Measurements from ENCODE around the gene ZNF225. TPM values are rescaled to one million over a fixed set of nuclear protein-coding genes. Genes with fewer than 3 reads are reported as not detected.

ZNF225 gene
- total and polyA plus RNA-seq, 9 of the 15 experiments (the other 6 are each of a cell fraction or from before 2014, with no cell fraction given): 1.4 to 4.2 (median 2.2) TPM

GRCh38 chr19:44092108-44092507 is 21.1 kb upstream of the ZNF225 start:
- Histone ChIP-seq H4K20me1 (replicated peaks; ENCODE audit: control insufficient read depth, insufficient read depth, low read length) (no peaks in the 10 kb centered on the region), H3K79me2 (ENCODE audit: control insufficient read depth, insufficient read depth, low read length) (peaks cover 12% of the 10 kb centered on the region), H3K9me1 (ENCODE audit: control insufficient read depth, insufficient read depth, low read length) (no peaks in the 10 kb centered on the region), H3K4me2 (ENCODE audit: insufficient read depth, low read length) (no peak overlapping the region), H2AFZ (ENCODE audit: low read depth, low read length) (no peak overlapping the region), H3K36me3 (ENCODE audit: control insufficient read depth, insufficient read depth, low read length) (0 out of 3 replicates have a peak, but pooled peaks cover under 1% of the 10 kb centered on the region), H3K4me3 (no peak overlapping the region), H3K27me3 (ENCODE audit: control insufficient read depth in 2 of 2, insufficient read depth in 2 of 2, low read length in 2 of 2) (no peaks in the 10 kb centered on the region), H3K9me3 (replicated peaks; ENCODE audit: control insufficient read depth, insufficient read depth, low read depth, low read length) (no peaks in the 10 kb centered on the region), H3K9ac (ENCODE audit: insufficient read depth in 1 of 2, low read depth in 2 of 2, low read length in 2 of 2) (no peak overlapping the region), H3K4me1 (replicated peaks in 1 of 2; ENCODE audit: control insufficient read depth in 2 of 2, insufficient read depth in 2 of 2, low read length in 2 of 2) (no peaks in the 10 kb centered on the region; a peak in 1 of 5 replicates), H3K27ac (ENCODE audit: extremely low read depth, low read depth, low read length) (no peak overlapping the region)
- FAIRE-seq (no peak), DNase-seq (ENCODE audit: extremely low read depth in 1 of 4, low spot score in 3 of 4) (no peak), ATAC-seq (no peak)
- TF ChIP-seq RBM39 (optimal IDR thresholded peaks at IDR 0.05; ENCODE audit: low read depth, low read length): no peak
- TF ChIP-seq PHB (CRISPR knock-in tag; IDR thresholded peaks at IDR 0.05): no peak
- no peak for TF ChIP-seq E2F1 (CRISPR knock-in tag; IDR thresholded peaks at IDR 0.05)
- no peak for TF ChIP-seq ZBTB17 (CRISPR knock-in tag; IDR thresholded peaks at IDR 0.05)
- no peak for TF ChIP-seq CHD4 (IDR thresholded peaks at IDR 0.05; ENCODE audit: insufficient read depth, insufficient replicate concordance, low read depth, low read length, poor library complexity, severe bottlenecking)
- 0% methylated on average over 4 of the region's 4 CpGs for WGBS (ENCODE audit: insufficient coverage, low coverage, missing lambda C conversion rate)
- in situ Hi-C loops (cut with MboI): no loop called here
- BruUV-seq (replicated peaks): no TSS peak
- POLR2A ChIA-PET: no interaction called here
- intact Hi-C loops (cut with micrococcal nuclease): no loop called here
- CTCF ChIA-PET (ENCODE audit: low intra/inter-chr PET ratio): no interaction called here

Measured in K562 (cell line).